OCI-LY1 (cell line): ENCODE measurements around the gene CHADL.

Experiments
- H2AFZ ChIP-seq: fragments of 200-600 bp; sonication (generic), shearing (Covaris generic); 2 replicates; pipeline ENCODE4 v1.6.0; 2014; ENCODE audit warnings: antibody characterized with exemption, mild to moderate bottlenecking, low read length
- H3F3A ChIP-seq: fragments of 200-600 bp; sonication (generic), shearing (Covaris generic); 2 replicates; pipeline ENCODE4 v1.6.0; 2014; ENCODE audit warnings: mild to moderate bottlenecking, antibody characterized with exemption, low read length, moderate library complexity; ENCODE audit not compliant: insufficient read depth
- H3K27ac ChIP-seq: fragments of 200-600 bp; sonication (generic); 2 replicates; pipeline ENCODE4 v1.5.1; 2014; ENCODE audit warnings: low read length, mixed run types, mild to moderate bottlenecking, low read depth; ENCODE audit not compliant: poor library complexity, severe bottlenecking
- H3K27me3 ChIP-seq: fragments of 200-600 bp; sonication (generic); 2 replicates; pipeline ENCODE4 v1.6.0; 2014; ENCODE audit warnings: antibody characterized with exemption, mild to moderate bottlenecking, low read length, moderate library complexity; ENCODE audit not compliant: insufficient read depth
- H3K36me3 ChIP-seq: fragments of 200-600 bp; sonication (generic); 2 replicates; pipeline ENCODE4 v1.6.1; 2014; ENCODE audit warnings: mild to moderate bottlenecking, antibody characterized with exemption, low read length, moderate library complexity, mixed read lengths; ENCODE audit not compliant: insufficient read depth
- H3K4me1 ChIP-seq: fragments of 200-600 bp; sonication (generic); 2 replicates; pipeline ENCODE4 v1.5.1; 2014; ENCODE audit warnings: mild to moderate bottlenecking, low read length, moderate library complexity; ENCODE audit not compliant: insufficient read depth, severe bottlenecking
- H3K4me2 ChIP-seq: fragments of 200-600 bp; sonication (generic), shearing (Covaris generic); 2 replicates; pipeline ENCODE4 v1.6.1; 2014; ENCODE audit warnings: low read length
- H3K4me3 ChIP-seq: fragments of 200-600 bp; sonication (generic); 2 replicates; pipeline ENCODE4 v1.5.1; 2014; ENCODE audit warnings: low read length, low read depth, mild to moderate bottlenecking, mixed read lengths; ENCODE audit not compliant: poor library complexity, severe bottlenecking
- H3K79me2 ChIP-seq: fragments of 200-600 bp; shearing (Covaris generic); 2 replicates; pipeline ENCODE4 v1.6.1; 2016; ENCODE audit warnings: mixed run types, low read length, mixed read lengths; ENCODE audit not compliant: insufficient read depth
- H3K9ac ChIP-seq: fragments of 200-600 bp; sonication (generic), shearing (Covaris generic); 2 replicates; pipeline ENCODE4 v1.6.1; 2014; ENCODE audit warnings: mild to moderate bottlenecking, low read length, mixed read lengths
- H3K9me2 ChIP-seq: fragments of 200-600 bp; sonication (generic), shearing (Covaris generic); 2 replicates; pipeline ENCODE4 v1.6.1; 2014; ENCODE audit warnings: low read depth, mild to moderate bottlenecking, low read length, mixed read lengths
- H3K9me3 ChIP-seq: fragments of 200-600 bp; shearing (Covaris generic); 2 replicates; pipeline ENCODE4 v1.6.1; 2014; ENCODE audit warnings: low read length, mixed read lengths
- H4K20me1 ChIP-seq: fragments of 200-600 bp; sonication (generic), shearing (Covaris generic); 2 replicates; pipeline ENCODE4 v1.6.0; 2016; ENCODE audit warnings: mild to moderate bottlenecking, low read length; ENCODE audit not compliant: insufficient read depth
- CTCF ChIP-seq: fragments of 200-600 bp; sonication (generic), shearing (Covaris generic); IDR thresholded peaks from 2 replicates; pipeline ENCODE4 v1.5.1; 2017; ENCODE audit warnings: mild to moderate bottlenecking, antibody characterized with exemption, low read length, moderate library complexity, mixed read lengths
- EZH2 ChIP-seq: fragments of 200-600 bp; sonication (generic), shearing (Covaris generic); IDR thresholded peaks from 2 replicates; pipeline ENCODE4 v1.8.0; 2017; ENCODE audit warnings: borderline replicate concordance, mixed run types, mild to moderate bottlenecking, antibody characterized with exemption, low read length, moderate library complexity, mixed read lengths

The CHADL gene

GRCh38 chr22:41239443-41240128 is 1.1 kb downstream of the CHADL start:
- Histone ChIP-seq H3K27me3 (no peaks in the 10 kb centered on the region; the same call in 1 of the 2 replicates), H3K79me2 (no peaks in the 10 kb centered on the region), H4K20me1 (no peaks in the 10 kb centered on the region), H3K9me2 (no peaks in the 10 kb centered on the region), H3K4me3 (no peak overlapping the region), H3K9ac (no peak overlapping the region), H3K36me3 (no peaks in the 10 kb centered on the region), H3K27ac (no peak overlapping the region), H3K4me1 (peaks cover 6% of the 10 kb centered on the region), H3K9me3 (no peaks in the 10 kb centered on the region), H3K4me2 (no peak overlapping the region), H3F3A (no peaks in the 10 kb centered on the region; the same call in 1 of the 2 replicates), H2AFZ (no peak overlapping the region)
- no peak for TF ChIP-seq CTCF
- TF ChIP-seq EZH2: no peak

- Histone ChIP-seq H4K20me1 (no peaks in the 10 kb centered on the region), H3K9ac (no peak overlapping the region), H3K27me3 (no peaks in the 10 kb centered on the region; the same call in 1 of the 2 replicates), H3K4me1 (peaks cover 6% of the 10 kb centered on the region), H3K9me2 (no peaks in the 10 kb centered on the region), H3K9me3 (no peaks in the 10 kb centered on the region), H2AFZ (no peak overlapping the region), H3K4me2 (no peak overlapping the region), H3F3A (no peaks in the 10 kb centered on the region; the same call in 1 of the 2 replicates), H3K79me2 (no peaks in the 10 kb centered on the region), H3K36me3 (no peaks in the 10 kb centered on the region), H3K27ac (no peak overlapping the region), H3K4me3 (no peak overlapping the region)
- TF ChIP-seq CTCF: no peak
- no peak for TF ChIP-seq EZH2
Measured at GRCh38 chr22:41238570-41239442, 1.9 kb downstream of the CHADL start.

- Histone ChIP-seq H3K9me3 (no peaks in the 10 kb centered on the region), H3F3A (no peaks in the 10 kb centered on the region), H3K4me3 (peak overlapping the region; percentile 45), H3K9me2 (no peaks in the 10 kb centered on the region), H3K36me3 (no peaks in the 10 kb centered on the region), H2AFZ (no peak overlapping the region), H3K4me1 (peaks cover 6% of the 10 kb centered on the region), H4K20me1 (no peaks in the 10 kb centered on the region), H3K27me3 (no peaks in the 10 kb centered on the region; the same call in 1 of the 2 replicates), H3K9ac (no peak overlapping the region; the same call in 1 of the 2 replicates), H3K79me2 (no peaks in the 10 kb centered on the region), H3K4me2 (peak overlapping the region; percentile 57), H3K27ac (no peak overlapping the region)
- TF ChIP-seq CTCF: peak; percentile 74
- TF ChIP-seq EZH2: no peak
Measured at GRCh38 chr22:41237707-41238569, 2.8 kb downstream of the CHADL start.
